Medulla oblongata (tissue), 1 donor: ENCODE measurements around the gene PGM3.

Experiments
- DNase-seq: peaks from one replicate; pipeline ENCODE4 v3.0.0-alpha.2; 2015; ENCODE audit errors: extremely low spot score

Gene PGM3

DNA sequence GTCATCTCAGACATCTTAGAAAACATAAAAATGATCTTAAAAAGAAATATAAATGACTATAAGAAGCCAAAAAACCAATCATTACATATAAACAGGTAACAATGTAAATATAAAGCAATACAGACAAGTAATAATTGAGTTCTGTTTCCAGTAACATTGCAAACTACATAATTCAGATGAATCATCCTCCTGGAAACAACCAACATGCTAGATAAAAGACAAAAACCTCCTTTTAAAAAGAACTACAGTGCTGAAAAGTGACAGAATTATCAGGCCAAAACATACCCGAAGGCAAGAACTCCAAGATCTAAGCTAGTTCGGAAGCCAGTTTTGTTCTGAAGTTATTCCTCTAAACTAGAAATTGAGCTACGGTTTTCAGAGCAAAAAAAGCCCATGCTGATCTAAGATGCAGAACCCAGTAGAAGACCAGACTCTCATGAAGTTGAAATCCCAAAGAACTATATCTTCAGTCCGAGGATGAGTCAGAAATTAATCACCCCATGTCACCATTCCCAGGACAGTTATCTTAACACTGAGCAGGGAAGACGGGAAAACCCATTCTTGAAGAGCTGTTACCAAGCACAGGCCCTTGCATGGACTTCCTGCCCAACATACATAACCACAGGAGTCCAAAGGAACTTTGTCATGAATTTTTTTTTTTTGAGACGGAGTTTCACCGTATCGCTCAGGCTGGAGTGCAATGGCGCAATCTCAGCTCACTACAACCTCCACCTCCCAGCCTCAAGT is 9.8 kb downstream of the PGM3 start:
- DNase-seq: no peak

DNA sequence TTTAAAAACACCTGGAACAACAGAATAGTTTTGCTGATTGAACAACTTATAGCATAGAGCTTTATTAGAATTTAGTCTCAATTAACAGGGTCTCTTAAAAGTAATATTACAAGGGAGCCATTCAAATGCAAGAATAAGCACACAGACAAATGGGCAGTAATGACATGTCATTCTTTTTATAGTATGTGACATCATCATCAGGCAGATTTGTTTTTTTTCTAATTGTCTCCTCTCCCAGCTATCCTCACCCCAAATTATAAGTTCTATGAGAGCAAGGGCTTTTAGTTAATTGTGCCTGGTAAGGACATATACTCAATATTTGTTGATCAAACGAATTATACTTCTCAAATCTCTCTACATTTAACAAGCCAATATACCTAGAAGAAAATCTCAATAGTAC is 11.0 kb downstream of the PGM3 start:
- no peak for DNase-seq

DNA sequence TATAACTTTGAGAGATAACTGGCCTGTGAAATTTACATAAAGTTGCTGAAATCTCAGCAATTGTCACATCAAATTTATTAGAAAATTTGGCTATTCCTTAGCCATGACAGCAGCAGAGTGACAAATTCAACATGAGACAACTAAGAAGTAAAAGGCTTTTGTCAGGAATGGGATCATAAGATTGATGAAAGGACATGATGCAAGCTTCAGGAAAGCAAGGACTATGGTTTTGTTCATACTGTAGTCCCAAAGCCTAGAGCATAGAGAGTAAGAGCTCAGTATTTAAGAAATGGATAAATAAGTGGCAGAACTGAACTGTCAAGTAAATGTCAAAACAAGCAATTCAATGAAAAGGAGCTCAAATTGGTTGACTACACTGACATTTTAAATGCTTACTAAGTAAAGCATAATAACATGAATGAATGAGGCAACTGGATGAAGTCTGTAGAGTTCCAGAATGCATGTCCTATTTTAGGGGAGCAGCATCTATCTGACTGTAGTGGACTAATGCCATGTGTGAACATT is 12.6 kb downstream of the PGM3 start:
- no peak for DNase-seq

DNA sequence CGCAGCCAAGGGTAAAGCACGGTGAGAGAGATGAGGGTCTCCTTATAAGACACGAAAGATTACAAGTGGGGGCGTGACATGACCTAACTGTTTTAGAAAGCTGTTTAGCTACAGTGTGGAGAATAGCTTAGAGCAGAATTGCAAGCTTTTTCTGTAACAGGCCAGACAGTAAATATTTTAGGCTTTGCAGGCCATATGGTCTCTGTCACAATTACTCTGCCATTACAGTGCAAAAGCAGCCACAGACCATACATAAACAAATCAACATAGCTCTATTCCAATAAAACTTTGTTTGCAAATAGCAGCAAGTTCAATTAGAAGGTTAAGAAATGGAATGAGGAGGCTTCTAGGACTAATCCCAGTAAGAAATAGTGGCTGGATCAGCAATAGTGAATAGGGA is 16.8 kb downstream of the PGM3 start:
- no peak for DNase-seq

DNA sequence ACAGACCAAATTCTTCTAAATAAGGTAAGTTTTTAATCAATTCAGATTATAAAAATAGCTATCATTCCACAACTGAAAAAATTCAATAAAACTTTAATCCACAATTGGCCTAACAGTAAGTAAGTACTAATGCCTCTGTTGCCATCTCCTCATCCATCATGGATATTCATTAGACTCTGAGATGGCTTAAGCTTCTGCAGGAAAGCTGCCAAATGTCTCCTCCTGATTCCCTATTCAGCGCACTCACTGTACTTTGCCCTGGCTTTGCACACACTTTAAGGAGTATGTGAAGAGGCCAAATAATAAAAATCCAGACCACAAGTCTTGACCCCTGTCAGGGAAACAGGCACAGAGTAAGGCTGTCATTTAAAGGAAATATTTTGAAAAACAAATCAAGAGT is 23.6 kb downstream of the PGM3 start:
- DNase-seq: peak; percentile 22

DNA sequence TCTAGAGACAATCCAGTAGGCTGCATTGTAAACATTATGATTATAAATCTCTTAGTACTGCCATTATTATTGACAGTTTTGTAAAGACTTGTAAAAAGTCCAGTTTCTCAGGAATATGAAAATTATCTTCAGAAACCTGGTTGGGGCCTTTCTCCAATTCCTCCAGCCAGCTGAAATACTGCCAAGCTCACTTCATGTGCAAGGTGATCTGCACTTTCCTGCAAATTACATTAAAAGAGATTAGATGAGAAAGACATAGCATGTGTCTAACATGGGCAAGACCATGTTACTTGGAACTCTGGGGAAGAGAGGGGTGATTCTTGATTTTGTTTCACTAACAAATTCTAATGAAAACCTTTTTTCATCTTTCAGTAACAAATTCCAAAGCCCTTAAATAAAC is 24.0 kb downstream of the PGM3 start:
- DNase-seq: no peak

DNA sequence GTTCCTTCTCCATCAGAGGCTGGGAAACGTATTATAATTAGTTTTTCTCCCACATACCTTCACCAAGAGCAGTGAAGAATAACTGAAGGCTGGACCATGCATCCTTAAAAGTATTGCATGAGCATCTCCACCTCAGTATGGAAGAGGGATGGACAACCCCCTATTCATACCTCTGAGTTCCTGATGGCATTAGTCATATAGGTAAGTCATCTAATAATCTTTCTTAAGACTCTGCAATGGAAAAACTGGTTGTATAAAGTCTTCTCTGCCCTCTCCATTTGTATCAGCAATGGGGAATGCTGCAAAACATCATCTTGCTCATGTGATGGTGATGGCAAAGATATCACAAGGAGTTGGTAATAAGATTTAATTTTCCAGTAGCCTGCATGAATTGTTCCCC is 24.5 kb downstream of the PGM3 start:
- no peak for DNase-seq

DNA sequence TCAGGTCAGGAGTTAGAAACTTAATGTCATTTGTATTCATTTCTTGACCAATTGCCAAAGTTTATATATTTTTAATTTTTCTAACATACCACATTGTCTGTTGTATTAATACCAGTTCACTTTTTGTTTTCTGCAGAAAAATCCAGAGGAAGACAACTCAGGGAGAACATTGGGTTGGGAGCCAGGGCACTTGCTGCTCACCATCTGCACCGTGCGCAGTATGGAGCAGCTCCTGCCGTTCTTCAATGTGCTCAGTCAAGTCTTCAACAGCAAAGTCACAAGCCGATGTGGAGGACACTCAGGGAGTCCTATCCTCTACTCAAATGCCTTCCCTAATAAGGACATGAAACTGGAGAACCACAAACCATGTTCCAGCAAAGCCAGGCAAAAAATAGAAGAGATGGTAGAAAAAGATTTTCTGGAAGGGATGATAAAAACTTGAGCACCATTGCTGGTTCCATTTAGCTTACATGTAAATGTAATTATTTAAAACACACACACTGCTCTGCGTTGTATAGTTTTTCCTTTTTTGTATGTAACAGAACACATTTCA is 25.3 kb downstream of the PGM3 start:
- DNase-seq: no peak

DNA sequence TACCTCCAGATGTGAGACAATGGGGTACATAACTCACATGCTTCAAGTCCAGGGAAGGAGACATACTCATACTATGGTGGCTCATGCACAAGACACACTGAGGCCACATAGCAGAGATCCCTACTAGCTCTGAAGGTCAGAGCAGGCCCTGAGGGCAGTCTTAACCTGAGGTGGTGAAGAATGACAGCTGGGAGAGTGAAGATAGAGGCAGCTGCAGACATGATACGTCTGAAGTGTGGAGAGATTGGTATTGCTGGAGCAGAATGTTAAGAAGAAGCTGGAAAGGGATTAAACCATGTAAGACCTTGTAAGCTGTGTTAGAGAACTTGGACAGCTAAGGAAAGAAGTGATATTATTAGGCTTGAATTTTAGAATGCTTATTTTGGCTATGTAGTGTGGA is 32.9 kb downstream of the PGM3 start:
- DNase-seq: no peak

DNA sequence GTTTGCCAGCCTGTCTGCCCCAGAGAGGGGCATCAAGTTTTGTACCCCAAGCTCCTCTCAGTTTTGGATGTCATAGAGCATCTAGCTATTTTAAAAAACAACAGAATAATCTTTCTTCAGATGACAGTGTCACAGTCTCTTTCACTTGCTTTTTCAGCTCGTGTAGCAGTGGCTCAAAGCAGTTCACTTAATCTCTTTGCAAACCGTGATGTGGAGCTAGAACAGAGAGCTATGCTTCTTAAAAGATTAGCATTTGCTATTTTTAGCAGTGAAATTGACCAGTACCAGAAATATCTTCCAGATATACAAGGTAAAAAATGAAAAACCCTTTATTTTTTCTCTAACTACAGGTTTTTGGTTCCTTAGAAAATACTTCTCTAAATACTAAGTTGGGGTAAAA is 37.3 kb downstream of the PGM3 start:
- DNase-seq: no peak

DNA sequence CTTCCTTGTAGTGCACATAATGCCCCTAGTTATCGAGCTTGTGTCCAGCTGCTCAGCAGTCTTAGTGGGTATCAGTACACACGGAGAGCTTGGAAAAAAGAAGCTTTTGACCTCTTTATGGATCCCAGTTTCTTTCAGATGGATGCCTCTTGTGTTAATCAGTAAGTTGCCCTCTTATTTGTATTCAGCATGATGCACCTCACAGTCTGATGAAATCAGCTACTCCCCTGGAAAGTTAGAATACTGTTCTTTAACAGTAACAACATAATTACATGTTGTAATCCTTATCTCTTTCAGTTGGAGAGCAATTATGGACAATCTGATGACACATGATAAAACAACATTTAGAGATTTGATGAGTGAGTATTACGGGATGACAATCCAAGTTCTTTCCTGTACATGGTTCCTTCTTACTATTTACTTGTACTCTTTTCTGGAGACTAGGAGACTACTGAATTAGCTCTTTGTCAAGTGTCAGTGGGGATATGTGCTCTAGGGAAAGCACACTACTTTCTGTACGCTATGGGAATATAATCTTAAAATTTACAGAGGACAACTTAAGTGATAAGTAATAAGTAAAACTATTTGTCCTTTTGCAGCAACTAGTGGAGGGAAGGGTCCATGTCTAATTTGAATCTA is 39.1 kb downstream of the PGM3 start:
- DNase-seq: peak; percentile 12

DNA sequence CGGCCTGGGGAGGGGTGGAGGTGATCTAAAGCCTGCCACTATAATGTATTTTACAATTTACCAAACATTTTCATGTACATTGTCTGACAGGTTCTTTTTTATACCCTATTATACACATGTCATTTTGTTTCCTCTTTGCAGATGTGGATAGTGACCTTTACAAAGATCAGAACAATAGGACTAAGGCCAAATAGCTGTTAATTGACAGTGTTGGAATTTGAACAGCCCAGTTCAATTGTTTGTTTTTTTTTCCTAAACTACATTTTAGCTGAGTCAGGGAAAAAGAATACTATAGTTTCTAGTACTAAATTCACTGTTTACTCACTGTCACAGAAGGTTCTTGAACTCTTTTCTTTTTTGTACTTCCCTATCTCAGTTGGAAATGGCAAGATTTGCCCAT is 40.2 kb downstream of the PGM3 start:
- no peak for DNase-seq

DNA sequence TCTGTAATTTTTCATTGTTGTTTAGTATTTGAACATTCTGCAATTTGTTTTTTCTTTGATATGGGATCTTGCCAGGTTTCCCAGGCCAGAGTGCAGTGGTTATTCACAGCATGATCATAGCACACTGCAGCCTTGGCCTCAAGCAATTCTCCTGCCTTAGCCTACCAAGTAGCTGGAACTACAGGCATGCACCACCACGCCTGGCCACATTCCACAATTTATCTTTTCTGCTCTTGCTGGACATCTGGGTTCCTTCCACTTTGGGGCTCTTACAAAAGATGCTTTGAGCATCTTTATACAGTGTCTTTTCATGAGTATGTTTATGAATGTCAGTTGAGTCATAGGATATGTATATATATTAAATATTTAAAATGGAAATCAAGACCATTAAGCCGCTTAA is 42.0 kb downstream of the PGM3 start:
- no peak for DNase-seq

DNA sequence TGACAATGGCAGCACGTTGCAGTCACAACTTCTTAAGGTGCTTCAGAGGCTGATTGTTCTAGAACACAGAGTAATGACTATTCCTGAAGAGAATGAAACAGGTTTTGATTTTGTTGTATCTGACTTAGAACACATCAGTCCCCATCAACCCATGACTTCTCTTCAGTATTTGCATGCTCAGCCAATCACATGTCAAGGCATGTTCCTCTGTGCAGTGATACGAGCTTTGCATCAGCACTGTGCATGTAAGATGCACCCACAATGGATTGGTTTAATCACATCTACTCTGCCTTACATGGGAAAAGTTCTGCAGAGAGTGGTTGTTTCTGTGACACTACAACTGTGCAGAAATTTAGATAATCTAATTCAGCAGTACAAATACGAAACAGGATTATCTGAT is 54.3 kb downstream of the PGM3 start:
- no peak for DNase-seq

DNA sequence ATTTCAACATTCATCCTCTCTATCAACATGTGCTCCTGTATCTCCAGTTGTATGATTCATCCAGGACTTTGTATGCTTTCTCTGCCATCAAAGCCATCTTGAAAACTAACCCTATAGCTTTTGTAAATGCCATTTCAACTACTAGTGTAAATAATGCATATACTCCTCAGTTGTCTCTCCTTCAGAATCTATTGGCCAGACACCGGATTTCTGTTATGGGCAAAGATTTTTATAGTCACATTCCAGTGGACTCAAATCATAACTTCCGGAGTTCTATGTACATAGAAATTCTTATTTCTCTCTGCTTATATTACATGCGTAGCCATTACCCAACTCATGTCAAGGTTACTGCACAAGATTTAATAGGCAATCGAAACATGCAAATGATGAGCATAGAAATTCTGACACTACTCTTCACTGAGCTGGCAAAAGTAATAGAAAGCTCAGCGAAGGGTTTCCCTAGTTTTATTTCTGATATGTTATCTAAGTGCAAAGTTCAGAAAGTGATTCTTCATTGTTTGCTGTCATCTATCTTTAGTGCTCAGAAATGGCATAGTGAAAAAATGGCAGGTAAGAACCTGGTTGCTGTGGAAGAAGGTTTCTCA is 54.8 kb downstream of the PGM3 start:
- DNase-seq: no peak

DNA sequence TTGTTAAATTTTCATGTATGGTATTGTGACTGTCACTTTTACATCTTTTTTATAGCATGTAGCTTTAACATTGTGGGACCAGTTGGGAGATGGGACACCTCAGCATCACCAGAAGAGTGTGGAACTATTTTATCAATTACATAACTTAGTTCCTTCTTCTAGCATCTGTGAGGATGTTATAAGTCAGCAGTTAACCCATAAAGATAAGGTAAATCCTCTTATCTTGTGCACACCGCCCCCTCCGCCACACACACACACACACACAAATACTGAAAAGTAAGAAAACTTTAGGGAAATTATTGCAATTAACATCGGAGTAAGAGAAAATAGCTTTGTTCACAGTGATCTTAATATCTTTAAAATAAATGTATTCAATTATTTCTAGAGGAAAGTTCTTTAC is 60.9 kb downstream of the PGM3 start:
- DNase-seq: no peak

DNA sequence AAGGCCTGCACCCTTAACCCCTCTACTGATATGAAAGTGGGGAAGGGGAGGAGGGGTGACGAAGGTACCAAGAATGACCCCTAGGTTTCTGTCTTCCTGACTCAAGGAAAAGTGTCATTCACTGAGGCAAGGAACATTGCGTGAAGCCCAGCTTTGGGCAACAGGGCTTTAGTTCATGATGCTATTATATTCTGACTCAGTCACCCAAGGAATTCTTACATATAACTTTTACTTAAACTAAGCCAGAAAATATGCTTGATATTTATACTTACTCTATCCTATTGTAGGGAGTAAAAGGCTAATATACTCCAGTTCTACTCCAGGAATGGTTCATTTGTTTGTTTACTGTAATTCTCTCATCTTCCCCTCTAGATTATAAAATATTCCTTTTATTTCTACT is 65.1 kb downstream of the PGM3 start:
- DNase-seq: no peak

DNA sequence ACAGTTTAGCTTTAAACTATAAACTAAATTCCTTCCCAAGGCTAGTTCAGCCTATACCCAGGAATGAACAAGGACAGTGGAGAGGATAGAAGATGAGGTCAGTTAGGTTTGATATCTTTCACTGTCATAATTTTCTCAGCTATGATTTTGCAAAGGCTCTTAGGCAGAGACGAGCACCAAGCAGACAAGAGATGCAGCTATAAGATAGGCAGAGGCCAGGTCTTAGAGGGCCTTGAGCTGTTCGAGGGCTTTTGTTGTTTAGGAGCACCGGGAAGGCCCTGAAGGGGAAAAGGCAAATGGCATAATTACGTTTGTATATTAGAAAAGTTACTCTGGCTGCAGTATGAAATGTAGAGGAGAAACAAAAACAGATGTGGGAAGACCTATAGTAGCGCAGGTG is 65.8 kb downstream of the PGM3 start:
- no peak for DNase-seq

DNA sequence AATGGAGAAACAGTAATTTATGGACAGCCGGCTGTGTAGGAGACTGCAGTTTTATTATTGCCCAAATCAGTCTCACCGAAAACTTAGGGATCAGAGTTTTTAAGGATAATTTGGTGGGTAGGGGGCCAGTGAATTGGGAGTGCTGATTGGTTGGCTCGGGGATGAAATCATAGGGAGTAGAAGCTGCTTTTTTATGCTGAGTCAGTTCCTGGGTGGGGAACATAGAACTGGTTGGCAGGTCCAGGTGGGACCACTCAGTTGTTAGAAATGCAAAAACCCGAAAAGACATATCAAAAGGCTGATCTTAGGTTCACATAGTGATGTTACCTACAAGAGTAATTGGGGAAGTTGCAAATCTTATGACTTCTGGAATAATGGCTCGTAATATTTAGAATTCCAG is 66.3 kb downstream of the PGM3 start:
- no peak for DNase-seq

DNA sequence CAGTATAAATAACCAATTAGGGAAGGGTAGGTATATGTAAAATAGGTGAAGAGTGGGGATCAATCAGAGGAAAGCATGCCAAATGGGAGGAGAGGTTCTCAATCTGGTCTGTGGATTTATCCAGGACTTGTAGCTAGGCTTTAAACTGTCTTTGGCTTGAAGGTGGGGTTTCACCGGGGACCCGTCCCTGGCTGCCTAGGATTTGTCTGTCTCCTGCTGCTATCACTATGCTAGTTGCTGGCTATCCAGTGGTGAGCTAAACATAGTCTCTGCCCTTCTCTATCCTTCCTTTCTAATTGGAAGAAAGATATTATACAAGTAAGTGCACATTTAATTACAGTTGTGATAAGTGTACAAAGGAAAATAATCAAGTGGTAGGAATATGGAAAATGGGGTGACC is 66.8 kb downstream of the PGM3 start:
- no peak for DNase-seq

DNA sequence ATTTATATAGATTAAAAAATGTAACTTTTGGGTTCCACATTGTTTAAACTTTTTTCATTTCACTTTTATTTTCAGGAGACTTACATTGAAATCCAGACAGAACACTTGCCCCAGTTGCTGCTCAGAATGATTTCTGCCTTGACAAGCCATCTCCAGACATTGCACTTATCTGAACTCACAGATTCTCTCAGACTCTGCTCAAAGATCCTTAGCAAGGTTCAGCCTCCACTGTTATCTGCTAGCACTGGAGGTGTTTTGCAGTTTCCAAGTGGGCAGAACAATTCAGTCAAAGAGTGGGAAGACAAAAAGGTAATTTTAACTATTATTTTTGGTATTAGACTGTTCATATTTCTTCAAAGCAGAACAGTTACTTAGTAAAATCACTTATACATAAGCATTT is 67.6 kb downstream of the PGM3 start:
- no peak for DNase-seq

DNA sequence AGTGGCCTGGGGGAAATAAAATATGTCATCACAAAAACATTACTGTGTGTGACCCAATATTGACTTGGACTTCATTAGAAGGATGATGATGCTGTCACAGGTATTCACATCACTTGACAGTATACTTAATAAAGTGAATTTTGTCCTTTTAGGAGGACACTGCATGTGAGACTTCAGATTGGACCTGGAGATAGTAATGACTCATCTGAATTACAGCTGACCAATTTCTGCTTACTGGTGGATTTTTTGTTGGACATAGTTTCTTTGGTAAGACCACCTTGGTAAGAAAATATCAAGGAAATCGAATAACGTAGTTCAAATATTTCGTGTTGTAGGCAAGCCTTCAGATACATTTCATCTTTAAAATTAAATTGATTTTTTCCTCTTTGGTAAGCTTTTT is 68.5 kb downstream of the PGM3 start:
- no peak for DNase-seq

DNA sequence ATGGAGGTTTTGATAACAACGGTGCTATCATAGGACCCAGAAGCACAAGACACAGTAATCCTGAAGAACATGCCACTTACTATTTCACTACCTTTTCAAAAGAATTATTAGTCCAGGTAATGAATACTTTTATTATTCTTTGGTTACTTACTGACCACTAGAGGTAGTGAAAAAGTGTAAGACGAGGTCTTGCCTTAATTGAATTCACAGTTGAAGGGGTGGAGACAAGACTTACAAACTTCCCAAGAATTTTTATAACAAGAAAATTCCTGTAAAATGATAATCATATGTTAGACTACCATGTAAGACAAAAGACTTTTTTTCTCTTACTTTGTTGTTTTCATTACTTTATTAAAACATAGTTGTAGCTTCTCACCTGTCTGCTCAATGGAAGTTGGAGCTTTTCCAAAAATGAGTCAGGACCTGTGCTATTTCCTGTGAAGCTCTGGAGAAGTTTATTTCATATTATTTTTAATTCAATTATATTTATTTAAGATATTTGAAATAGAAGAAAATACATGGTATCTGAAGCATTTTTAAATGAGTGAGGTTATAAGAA is 73.2 kb downstream of the PGM3 start:
- no peak for DNase-seq
